HG03432 (cell line): Measurements from ENCODE around the gene IDS.
A peak's percentile ranks its signal among the peaks of the same experiment; 100 is the strongest.
"Not testable (repeated sequence)": the region's sequence is repeated elsewhere in the genome, so short reads cannot be mapped to it uniquely, and the experiment has no call there.

Experiments used
- ATAC-seq: cut with Tn5 transposase; IDR thresholded peaks from one replicate; pipeline ENCODE4 v1.9.1; 2021; ENCODE audit warnings: mild to moderate bottlenecking, moderate library complexity; ENCODE audit not compliant: unreplicated experiment

IDS gene

DNA sequence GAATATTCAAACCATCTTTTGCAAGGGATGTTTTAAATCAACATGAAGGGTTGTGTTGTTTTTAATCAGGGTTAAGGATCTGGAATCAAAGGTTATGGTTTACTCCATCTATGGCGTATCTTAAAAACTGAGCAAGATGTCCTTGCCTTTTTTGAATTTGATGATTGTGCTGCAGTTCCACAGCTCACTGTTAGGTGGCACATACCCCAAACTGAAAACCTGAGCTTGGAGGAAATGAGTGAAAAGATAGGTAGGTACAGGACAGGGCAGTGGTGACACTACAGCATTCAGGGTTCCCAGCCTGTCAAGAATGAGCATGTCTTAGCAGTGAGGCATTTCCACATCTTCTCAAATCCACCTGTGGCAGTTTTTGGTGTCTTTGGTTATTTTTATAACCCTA is 22.6 kb upstream of the IDS start:
- ATAC-seq, result peak; percentile 22

DNA sequence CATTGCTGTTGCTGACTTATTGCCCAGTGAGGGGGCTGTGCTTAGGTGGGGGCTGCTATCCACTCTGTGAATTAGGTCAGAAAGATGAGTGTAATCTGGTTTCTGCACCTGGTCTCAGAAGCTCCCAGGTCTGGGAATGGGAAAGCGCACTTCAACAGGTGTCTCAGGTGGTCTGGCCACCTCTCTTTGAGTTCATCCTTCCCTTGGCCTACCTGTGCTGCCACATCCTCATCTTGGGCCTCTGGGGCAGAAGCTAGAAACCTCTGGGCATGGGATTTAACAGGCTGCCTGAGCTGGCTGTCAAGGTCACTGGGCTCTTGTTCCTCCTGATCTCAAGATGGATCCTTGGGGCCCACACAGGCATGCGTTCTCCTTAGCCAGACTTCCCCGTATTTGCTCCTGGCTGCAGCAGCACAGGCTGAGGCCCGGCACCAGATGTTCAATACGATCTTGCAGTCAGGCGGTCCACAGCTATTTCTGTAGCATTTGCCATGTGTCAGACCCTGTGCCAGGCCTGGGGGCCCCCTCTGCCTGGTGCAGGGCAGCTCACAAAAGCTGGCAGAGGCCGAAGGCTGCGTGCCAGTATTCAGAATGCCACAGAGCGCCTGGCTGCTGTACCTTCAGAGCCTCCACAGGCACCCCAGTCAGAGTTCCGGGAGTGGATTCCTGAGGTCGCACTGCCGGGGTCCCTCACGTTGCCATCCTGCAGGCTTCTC is 21.4 kb upstream of the IDS start:
- not testable (repeated sequence) for ATAC-seq

DNA sequence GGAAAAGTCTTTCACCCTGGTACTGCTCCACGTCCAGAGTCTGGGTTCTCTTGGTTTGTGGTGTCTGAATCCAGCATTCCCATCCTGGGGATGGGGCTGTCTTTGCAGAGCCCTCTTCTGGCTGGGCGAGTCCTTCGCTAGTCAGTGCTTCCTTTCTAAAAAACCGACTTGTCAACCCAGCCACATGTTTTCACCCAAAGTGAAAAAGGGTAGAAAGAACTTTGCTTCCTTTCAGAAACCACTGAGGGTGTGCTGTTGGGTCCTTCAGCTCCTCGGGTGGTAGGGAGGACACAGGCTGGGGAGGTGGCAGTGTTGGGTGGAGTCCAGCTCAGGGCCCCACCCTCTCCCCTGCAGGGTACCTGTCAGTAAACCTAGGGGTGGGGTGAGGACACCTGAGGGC is 20.8 kb upstream of the IDS start:
- ATAC-seq, result peak; percentile 58

DNA sequence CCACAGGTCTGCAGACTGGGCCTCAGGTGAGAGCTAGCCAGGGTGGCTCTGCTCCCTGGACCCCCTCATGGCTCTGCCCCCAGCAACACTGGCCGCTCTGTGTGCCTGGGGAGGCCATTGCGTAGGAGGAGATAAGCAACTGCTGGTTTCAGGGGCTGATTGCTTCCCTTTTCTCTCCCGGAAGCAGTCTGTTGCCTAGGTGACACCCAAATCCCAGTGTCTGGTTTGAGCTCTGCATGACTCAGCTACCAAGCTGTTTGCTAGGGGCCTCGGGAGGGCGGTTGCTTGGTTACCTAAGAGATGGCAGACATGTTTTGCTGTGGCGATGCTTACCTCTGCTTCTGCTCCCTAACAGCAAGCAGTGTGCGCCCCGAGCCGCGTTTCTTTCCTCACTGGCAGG is 20.3 kb upstream of the IDS start:
- peak; percentile 95 for ATAC-seq

DNA sequence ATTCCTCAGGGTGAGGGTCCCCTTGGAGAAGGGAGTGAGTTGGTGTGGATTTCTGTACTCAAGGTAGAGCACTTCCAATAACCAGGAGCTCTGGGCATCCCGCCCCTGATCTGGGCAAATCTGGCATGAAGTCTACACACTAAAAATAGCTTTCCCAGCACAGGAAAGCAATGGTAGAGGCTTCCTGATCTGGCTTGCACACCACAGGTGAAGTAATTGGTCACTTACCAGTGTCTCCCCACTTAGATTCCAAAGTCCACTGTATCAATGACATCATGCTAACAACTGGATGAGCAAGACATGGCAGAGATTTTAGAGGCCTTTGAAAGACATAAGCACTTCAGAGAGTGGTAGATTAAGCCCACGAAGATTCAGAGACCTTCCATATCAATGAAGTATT is 17.8 kb upstream of the IDS start:
- no peak for ATAC-seq

DNA sequence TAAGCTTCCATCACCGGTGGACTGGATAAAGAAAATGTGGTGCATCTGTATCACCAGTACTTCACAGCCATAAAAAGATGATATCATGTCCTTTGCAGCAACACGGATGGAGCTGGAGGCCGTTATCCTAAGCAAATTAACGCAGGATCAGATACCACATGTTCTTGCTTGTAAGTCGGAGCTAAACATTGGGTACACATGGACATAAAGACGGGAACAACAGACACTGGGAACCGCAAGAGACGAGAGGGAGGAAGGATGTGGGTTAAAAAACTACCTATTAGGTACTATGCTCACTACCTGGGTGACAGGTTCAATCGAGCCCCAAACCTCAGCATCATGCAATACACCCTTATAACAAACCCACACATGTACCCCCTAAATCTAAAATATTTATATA is 16.3 kb upstream of the IDS start:
- no peak for ATAC-seq

DNA sequence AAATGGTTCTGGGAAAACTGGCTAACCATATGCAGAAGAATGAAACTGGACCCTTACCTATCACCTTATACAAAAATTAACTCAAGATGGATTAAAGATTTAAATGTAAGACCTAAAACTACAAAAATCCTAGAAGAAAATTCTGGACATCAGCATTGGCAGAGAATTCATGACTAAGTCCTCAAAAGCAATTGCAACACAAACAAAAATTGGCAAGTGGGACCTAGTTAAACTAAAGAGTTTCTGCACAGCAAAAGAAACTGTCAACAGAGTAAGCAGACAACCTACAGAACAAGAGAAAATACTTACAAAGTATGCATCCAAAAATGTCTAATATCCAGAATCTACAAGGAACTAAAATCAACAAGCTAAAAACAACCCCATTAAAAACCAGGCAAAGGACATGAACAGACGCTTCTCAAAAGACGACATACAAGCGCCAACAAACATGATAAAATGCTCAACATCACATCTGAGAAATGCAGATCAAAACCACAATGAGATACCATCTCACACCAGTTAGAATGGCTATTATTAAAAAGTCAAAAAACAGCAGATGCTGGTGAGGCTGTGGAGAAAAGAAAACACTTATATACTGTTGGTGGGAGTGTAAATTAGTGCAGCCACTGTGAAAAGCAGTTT is 15.7 kb upstream of the IDS start:
- ATAC-seq, result not testable (repeated sequence)

DNA sequence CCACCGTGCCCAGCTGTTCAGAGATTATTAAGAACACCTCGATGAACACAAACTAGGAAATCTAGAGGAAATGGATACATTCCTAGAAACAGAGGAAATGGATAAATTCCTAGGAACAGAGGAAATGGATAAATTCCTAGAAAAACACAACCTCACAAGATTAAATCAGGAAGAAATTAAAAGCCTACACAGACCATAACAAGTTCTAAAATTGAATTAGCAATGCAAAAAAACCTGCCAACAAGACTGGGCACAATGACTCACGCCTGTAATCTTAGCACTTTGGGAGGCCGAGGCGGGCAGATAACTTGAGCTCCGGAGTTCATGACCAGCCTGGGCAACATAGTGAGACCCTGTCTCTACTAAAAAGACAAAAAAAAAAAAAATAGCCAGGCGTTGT is 13.1 kb upstream of the IDS start:
- ATAC-seq, result no peak

DNA sequence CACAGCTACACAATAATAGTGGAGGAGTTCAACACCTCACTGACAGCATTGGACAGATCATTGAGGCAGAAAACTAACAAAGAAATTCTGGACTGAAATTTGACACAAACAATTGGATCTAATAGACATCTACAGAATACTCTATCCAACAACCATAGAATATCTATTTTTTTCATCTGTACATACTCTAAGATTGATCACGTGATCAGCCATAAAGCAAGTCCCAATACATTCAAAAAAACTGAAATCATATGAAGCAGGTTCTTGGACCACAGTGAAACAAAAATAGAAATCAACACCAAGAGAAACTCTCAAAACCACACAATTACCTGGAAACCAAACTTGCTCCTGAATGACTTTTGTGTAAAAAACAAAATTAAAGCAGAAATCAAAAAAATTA is 12.2 kb upstream of the IDS start:
- ATAC-seq, result no peak

DNA sequence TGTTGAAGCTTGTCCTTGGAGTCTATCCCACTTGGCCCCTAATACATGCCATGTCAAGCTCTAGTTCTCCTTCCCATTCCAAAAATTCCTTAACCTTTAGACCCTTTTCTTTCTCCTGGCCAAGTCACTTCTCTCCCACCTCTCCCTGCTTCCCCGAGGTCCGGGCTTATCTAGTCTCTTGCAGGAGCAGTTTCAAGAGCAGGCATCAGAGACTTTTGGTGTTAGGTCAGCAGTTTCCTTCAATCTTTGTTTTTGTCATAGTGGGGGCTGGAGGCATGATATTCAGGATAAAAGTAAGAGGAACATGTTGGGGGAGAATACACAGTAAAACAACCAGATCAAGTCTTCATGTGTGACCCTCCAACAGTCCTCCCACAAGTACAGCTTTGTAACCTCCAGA is 11.5 kb upstream of the IDS start:
- no peak for ATAC-seq

DNA sequence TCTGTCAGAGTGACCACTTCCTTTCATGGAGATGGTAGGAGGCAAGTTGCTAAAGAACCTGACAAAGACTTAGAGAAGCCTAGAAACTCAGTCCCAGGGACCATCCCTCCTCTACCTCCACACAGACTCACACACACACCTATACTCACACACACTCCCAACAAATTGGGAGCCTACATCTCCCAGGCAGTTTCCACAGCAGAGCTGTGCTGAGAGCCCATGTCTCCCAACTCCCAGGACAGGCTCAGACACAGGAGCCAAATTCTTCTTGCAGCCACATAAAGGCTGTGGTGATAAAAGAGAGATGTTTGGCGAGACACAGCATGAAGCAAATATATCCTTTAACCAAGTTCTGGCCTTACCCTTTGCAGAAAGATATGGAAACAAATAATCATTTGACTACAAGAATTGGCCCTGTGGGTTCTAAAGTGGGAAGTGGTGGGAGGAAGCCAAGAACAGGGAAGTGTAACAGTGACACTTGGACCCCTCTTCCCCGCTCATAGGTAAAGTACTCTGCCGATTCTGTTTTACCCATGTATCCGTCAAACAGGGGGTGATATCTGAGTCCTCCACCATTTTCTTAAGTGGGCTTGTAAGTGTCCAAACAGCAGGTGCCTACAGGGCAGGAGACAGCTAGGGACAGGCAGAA is 11.0 kb upstream of the IDS start:
- ATAC-seq, result no peak

DNA sequence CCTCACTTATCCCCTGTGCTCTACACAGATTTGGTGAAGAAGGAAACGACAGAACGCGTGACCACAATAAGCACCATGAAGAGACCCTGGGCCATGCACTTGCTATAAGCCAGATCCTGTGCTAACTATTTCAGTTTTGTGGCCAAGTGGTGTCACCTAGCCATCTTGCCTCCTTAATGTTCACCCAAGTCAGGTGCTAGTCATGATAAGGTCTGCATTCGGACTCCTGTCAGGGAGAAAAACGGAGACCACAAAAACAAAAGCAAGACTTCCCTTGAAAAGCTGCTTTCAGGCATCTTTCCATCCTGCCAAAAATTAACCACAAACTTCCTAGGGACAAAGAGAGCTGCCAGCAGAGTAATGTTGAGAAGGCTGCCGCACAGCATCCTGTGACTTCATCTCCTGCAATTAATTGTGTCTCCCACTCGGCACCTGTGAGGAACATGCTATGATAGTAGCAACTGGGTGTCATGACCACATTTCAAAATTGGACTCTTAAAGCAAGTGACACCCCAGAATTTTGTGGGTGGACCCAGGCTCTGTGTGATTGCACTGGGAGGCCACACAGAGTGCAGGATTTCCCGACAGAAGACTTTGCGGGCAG is 8.8 kb upstream of the IDS start:
- no peak for ATAC-seq

DNA sequence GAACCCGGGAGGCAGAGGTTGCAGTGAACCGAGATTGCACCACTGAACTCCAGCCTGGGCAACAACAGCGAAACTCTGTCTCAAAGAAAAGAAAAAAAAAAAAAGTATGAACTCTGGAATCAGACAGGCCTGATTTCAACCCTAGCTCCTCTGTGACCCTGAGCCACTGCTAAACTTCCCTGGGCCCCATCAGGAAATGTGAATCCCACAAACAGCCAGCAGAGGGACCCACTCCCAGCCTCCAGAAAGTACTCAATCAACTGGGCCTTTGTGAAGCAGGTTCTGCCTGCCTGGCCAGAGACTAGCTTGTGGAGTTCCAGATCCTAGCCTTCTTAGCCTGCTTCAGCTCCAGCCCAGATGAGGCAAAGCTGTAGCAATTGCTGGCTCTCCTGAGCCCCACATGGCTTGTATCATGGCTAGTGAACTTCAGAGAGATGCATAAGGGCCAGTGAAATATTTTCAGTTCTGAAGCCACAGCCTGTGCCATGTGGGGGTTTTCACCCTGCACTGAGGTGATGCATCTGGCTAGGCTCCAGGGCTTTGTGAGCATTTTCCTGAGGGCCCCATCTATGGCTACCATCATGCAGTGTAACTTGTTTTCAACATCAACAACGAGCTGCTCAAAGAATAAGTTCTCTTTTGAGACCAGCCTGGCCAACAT is 7.2 kb upstream of the IDS start:
- peak; percentile 89 for ATAC-seq

DNA sequence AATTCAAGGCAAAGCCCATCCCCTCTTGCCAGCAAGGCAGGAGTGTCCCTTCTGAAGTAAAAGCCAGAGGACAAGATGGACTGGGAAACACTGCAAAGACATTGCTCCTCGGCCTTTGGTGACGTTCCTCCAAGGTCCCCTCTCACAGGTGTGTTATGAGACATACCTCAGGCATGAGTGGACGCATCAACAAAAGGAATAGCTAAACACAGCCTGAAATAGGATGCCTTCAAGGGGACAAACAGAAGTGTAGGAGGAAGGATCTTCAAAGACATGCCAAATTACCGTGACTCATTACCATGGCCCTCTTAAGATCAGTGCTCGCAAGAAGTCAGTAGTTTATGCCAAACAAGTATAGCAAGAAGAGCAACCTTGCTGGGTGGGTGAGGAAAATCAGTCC is 6.0 kb upstream of the IDS start:
- ATAC-seq, result no peak

DNA sequence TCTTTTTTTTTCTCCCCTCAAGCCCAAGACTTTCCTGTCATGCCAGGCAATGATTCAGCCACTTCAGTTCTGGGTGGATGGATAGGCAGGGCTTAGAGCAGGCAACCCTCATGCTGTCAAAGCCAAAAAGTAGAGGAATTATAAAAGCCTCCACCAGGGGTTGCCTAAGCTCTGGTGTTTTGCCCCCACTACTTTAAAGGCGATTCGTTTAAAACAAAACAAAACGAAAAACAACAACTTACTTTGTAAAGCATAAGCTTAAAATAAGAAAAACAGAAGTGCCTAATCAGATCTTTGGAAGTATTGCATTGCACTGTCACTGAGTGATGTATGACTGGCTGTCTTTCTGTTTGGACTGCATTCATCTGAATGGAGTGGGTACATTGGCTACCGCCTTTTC is 5.3 kb upstream of the IDS start:
- ATAC-seq, result no peak

DNA sequence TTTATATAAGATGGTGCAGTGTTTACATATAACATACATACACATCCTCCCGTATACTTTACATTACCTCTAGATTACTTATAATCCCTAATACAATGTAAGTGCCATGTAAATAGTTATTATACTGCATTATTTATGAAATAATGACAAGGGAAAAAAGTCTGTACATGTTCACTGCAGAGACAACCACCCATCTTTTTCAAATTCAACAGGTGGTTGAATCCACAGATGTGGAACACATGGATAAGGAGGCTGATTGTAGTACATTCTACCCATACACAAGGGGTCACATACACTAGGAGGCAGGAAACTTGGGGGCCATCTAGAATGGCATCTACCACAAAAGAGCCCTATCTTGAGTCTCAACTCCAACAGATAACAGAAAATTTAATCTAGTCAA is 3.4 kb upstream of the IDS start:
- no peak for ATAC-seq

DNA sequence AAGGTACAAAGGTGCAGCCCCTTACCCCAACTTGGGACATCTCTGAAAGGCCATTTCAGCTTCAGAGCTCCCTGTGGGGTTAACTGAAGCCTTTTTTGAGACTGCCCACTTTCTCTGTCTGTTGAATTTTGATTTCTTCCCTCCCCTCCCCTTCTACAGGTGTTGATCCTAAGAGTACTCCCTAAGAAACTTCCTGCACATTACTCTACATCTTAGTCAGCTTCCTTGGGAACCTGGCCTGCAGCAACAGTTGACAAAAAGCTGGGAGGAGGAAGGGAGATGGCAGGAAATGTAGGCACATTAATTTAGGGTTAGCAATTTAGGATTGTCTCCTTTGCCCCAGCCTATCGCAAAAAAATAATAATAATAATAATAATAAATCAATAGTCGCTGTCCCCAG is 1.2 kb upstream of the IDS start:
- no peak for ATAC-seq

DNA sequence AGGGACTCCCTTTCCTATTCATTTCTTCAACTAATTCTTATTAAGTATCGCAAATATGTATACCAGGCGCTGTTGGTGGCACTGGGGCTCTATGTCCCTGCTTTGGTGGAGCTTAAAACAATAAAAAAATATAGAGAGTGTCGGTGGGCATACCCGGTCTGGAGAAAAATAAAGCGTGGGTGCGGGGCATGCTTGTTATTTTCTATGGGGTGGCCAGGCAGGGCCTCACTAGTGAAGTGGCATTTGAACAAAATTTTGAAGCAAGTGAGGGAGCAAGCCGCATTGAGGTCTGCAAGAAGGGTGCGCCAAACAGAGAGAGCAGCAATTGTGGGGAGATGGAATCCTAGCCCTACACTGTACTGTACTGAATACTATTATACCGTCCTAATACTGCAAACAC is 565 bp upstream of the IDS start:
- ATAC-seq, result no peak

DNA sequence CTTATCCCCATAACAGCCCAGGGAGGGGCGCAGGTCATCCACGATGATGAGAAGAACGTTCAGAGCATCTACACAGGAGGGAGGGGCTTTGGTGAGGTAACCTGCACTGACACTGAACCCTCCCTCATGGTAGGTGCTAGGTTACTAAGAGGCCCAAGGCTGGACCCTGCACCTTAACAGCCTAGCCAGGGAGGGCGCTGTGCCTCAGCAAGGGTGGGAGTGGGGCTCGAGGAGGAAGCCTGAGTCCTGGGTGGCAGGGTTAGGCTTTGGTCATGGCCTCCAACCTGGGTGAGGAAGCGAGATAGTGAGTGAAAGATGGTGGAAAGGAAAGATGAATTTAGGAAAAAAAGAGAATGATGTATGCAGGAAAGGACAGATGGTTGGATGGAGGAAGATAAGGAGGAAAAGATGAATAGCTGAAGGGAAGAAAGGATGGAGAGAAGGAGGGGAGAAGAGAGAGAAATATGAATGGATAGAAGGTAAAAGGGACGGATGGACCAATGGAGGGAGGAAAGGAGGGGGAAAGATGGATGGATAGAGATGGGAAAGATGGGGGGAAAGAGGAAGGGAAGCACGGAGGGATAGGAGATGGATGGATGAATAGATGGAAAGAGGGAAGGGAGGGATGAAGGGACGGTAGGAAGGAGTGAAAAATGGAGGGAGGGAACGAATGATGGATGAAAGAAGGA is 736 bp downstream of the IDS start:
- peak; percentile 50 for ATAC-seq

DNA sequence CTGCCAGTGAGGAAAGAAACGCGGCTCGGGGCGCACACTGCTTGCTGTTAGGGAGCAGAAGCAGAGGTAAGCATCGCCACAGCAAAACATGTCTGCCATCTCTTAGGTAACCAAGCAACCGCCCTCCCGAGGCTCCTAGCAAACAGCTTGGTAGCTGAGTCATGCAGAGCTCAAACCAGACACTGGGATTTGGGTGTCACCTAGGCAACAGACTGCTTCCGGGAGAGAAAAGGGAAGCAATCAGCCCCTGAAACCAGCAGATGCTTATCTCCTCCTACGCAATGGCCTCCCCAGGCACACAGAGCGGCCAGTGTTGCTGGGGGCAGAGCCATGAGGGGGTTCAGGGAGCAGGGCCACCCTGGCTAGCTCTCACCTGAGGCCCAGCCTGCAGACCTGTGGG is 1.7 kb downstream of the IDS start:
- peak; percentile 74 for ATAC-seq

DNA sequence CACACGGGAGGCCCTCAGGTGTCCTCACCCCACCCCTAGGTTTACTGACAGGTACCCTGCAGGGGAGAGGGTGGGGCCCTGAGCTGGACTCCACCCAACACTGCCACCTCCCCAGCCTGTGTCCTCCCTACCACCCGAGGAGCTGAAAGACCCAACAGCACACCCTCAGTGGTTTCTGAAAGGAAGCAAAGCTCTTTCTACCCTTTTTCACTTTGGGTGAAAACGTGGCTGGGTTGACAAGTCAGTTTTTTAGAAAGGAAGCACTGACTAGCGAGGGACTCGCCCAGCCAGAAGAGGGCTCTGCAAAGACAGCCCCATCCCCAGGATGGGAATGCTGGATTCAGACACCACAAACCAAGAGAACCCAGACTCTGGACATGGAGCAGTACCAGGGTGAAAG is 2.2 kb downstream of the IDS start:
- not testable (repeated sequence) for ATAC-seq
